ENCODE measurements around the gene ZSCAN9.
A peak's percentile ranks its signal among the peaks of the same experiment; 100 is the strongest.

The ZSCAN9 gene

DNA sequence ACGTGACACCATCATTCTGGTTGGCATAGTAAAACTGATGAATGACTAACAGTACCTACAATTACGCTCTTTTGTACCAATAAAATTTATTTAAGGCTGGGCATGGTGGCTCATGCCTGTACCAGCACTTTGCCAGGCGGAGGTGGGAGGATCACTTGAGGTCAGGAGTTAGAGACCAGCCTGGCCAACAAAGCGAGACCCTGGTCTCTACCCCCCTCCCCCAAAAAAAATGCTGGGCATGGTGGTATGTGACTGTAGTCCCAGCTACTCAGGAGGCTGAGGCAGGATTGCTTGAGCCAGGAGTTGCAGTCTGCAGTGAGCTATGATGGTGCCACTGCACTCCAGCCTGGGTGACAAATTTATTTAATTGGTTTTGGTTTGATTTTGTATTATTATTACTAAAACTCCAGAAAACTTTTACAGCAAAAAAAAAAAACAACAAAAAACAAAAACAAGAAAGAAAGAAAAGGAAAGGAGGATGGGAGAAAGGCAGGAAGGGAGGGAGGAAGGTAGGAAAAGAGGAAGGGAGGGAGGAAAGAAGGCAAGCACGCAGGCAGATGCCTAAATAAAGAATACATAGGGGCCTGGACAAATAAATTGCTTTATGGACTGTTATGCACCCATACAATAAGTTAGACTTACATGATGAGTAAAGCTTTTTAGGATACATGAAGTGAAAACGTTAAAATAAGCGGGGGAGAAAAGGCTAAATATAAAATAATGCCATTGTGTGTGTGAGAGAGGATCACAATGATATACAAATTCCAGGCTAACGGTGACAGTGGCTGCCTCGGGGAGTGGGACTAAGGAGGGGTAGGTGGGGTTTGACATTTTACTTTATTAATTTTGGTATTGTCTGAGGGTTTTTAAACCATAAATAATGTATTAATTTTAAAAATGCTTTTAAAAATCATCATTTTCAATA lies 682 bp upstream of the ZSCAN9 start:
- no peak for DNase-seq

DNA sequence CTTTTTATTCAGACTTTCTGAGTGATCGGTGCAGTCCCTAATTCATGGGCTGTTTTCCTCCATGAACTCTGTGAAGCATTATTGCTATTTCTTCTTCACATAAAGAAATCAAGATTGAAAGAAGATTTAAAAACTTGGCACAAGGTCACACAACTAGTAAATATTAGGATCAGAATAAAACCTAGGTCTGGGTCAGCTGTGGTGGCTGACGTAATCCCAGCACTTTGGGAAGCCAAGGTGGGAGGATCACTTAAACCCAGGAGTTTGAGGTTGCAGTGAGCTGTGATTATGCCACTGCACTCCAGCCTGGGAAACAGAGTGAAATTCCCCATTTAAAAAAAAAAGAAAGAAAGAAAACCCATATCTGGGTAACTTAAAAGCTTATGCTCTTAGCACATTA lies 1.4 kb downstream of the ZSCAN9 start:
- no peak for DNase-seq

GRCh38 chr6:28232785-28233184 lies 7.7 kb downstream of the ZSCAN9 start:
- no peak for DNase-seq

DNA sequence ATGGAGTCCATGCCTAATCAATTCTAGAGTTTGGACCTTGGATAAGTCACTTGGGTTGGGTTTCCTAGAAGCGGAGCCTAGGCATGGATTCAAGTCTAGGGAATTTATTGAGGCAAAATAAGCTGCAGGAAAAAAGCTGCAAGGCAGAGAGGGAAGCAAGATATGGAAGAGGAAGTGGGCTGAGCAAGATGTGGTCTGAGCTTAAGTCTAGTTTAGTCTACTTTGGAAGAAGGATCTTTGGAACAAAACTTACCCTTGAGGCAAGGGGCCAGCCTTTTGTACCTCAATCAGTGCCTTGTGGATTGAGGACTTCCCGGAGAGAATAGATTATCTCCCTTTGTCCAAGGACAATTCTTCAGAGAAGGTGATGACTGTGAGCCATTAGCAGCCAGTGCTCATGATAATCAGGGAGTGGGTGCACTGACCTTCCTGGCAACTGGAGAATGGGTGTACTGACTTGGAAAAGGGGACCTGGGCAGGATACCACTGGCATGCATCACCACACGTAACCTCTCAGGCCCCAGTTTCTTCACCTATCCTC lies 10.9 kb downstream of the ZSCAN9 start:
- DNase-seq = no peak

DNA sequence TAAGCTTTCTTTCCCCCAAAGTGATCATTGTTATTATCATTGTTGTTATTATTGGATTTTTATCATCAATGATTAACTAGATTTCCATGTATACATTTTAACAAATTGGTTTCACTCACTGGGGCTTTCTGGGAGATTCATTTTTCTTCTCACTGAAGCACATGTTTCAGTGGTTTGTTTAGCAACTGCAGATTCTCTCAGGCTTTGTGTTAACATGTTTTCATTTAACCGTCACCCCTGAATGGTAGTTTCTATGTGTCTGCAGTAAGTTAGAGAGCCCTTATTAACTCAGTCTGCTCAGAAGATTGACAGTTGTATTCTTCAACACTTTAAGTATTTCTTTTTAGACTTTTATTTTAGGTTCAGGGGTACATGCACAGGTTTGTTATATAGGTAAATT lies 14.6 kb downstream of the ZSCAN9 start:
- DNase-seq = no peak

GRCh38 chr6:28240471-28240870 lies 15.4 kb downstream of the ZSCAN9 start:
- DNase-seq = no peak

GRCh38 chr6:28243946-28244345 lies 18.9 kb downstream of the ZSCAN9 start:
- DNase-seq = no peak

GRCh38 chr6:28245206-28245941 lies 20.3 kb downstream of the ZSCAN9 start:
- no peak for DNase-seq

DNA sequence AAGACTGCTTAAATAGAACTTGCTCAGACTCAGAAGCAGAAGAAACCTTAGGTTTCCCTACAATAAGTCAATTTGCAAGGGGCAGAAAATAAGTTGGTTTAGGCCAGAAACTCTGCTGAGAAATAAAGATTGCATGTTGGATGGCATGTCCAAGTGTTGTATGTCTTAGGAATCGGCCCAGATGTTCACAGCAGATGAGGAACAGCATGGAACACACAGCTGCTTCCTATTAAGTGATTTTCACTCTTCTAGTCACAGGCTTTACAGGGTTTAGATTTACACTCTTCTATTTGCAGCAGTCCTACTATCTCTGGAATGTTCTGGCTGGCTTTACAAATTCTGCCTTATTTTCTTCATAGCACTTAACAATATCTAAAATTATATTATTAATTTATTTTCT lies 23.8 kb downstream of the ZSCAN9 start:
- DNase-seq = no peak

- DNase-seq = no peak
These were observed 25.7 kb downstream of the ZSCAN9 start for GRCh38 chr6:28250747-28251146.

DNA sequence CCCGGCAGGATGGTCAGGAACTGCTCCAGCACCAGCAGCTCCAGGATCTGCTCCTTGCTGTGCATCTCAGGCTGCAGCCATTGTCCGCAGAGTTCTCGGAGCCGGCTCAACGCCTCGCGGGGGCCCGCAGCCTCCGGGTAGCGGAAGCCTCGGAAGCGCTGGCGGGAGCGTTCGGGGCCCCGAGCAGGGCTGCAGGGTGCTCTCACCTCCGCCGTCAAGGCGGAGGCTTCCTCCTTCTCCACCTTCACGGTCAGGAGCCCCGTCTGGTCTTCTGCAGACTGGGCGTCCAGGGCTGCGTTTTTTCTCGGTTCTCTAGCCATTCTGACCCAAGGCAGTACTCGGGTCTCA lies 26.6 kb downstream of the ZSCAN9 start:
- no peak for DNase-seq

- peak; percentile 75 for DNase-seq
These were observed 27.2 kb downstream of the ZSCAN9 start, which contains the start of gene ZKSCAN4 for GRCh38 chr6:28252009-28252975. Gene ZKSCAN4, minus strand, starts transcription at chr6:28252269. Its CDS starts 289 bp downstream, at chr6:28251980.

- no peak for DNase-seq
These were observed 29.0 kb downstream of the ZSCAN9 start for GRCh38 chr6:28254121-28254519.

- DNase-seq = no peak
These were observed 32.0 kb downstream of the ZSCAN9 start for GRCh38 chr6:28257042-28257441.

DNA sequence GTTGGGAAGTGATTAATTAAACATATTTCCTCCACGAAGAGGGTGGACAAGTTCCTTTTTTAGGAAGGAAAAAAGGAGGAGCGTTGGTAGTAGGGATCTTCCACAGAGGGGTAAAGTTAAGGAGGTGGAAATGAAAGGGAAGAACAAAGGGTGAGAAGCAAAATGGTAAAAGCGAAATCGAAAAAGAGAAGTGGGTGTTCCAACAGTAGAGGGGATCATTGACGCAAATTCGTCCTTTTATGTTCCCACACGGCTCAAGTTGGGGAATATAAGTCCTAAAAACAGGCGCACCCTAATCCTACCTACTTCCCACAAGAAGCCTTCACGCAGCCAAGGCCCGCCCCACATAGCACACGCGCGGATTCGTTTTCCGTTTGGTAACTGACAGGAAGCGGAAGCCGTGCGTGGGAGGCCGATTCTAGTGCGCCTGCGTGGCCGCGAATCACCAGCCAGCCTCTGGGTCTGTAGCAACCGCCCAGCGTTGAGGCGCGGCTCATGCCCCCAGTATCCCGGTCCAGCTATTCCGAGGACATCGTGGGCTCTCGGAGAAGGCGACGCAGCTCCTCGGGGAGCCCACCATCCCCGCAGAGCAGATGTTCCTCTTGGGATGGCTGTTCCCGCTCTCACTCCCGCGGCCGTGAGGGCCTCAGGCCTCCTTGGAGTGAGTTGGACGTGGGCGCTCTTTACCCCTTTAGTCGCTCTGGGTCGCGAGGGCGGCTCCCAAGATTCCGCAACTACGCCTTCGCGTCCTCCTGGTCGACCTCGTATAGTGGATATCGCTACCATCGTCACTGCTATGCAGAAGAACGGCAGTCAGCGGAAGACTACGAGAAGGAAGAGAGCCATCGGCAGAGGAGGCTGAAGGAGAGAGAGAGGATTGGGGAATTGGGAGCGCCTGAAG lies 34.1 kb downstream of the ZSCAN9 start, which contains the start of gene NKAPL:
NKAPL (plus strand) TSS at position 421 of the 901 bp plus-strand sequence; CDS start at position 496, 75 bp downstream.
- no peak for DNase-seq

DNA sequence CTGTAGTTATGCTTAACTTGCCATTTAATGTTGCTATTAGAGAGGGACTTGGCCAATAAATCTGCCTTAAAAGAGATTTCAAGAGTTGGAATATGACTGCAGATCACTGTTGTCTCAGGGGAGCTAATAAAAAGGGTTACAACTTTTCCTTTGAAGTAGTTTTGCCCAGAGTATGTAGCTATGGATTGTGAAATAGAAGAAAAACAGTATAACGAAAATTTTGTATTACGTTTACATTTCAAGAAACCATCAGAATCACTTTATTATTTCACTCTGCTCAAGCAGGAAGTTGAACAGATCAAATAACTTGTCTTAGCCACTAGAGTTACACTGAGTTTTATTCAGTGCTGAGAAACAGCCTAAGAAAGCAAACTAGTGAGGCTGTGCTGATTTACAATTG lies 38.8 kb downstream of the ZSCAN9 start:
- DNase-seq = no peak

GRCh38 chr6:28264834-28265401 lies 39.8 kb downstream of the ZSCAN9 start:
- DNase-seq = no peak

- no peak for DNase-seq
These were observed 41.5 kb downstream of the ZSCAN9 start for GRCh38 chr6:28266563-28266961.

DNA sequence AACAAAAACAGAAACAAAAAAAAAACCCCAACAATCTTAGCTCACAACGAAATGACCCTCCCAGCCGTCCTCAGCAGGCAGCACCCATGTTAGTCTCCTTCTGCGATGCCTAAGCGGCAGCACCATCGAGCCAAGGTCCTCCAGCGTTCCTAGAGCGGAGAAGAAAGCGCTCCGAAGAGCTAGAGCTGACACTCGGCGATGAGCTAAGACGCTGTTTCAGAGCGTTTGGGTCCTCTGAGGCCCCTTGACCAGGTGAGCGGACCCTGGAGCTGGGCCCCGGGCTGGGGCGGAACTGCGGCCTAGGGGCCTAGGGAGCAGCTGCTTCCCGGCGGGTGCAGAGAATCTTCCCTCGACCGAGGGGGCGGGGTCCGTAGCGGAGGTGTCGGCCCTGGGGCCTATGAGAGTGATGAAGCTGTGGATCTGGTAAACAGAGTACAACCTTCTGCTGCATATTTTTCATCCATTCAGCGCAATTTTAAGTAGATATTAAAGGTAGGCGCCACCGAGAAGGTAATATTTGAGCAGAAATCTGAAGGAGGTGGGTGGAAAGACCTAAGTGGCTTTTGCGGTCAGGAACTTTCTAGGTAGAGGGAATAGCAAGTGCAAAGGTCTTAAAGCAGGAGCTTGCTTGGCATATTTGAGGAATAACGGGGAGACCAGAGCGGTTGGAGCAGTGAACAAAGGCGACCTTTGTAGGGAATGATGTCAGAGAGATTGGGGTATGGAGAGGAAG lies 42.1 kb downstream of the ZSCAN9 start, which contains the start of gene ZSCAN26:
ZSCAN26 (plus strand) TSS at position 182 of the 733 bp plus-strand sequence. CDS start 4,777 bp downstream, outside the sequence.
- peak; percentile 80 for DNase-seq

- no peak for DNase-seq
These were observed 42.6 kb downstream of the ZSCAN9 start for GRCh38 chr6:28267695-28268059.
